ENCODE measurements around the gene PHF2.

PHF2 gene

DNA sequence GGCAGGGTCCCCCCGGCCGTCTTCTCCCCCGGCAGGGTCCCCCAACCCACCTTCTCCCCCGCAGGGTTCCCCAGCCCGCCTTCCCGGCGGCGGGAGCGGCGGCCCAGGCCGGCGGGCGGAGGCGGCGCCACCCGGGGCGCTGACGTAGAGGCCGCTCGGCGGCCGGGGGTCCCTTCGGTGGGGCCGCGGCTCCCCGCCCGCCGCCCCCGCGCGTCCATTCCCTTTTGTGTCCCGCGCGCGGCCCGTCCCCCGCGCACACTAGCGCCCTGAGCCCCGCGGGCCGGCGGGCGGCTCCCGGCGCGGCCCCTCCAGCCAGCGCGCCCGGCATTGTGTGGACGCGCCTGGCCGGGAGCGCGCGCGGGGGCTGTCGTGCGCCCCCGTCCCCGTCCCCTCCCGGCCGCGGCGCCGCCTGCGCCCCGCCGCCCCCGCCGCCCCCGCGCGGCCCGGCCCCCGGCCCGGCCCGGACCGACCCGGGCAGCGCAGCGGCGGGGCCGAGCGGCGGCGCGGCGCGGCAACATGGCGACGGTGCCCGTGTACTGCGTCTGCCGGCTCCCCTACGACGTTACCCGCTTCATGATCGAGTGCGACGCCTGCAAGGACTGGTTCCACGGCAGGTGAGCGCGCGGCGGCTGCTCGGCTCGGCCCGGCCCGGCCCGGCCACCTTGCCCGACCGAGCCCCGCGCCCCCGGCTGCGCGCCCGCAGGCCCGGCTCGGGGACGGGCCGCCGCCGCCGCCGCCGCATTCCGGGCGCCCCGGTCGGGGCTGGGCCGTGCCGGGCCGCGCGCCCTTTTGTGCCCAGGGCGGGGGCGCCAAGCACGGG is at the start of gene PHF2:
Gene PHF2, plus strand, starts transcription at position 327 of the 820 bp plus-strand sequence. Its CDS starts 190 bp downstream, at position 517.
- FAIRE-seq = no peak

GRCh38 chr9:93531374-93531773 is 45.0 kb upstream of the PHF2 start:
- no peak for FAIRE-seq

- no peak for FAIRE-seq
Observed at GRCh38 chr9:93532141-93532540, 44.2 kb upstream of the PHF2 start.

- FAIRE-seq = no peak
Observed at GRCh38 chr9:93533863-93534262, 42.5 kb upstream of the PHF2 start.

GRCh38 chr9:93536167-93536566 is 40.2 kb upstream of the PHF2 start:
- FAIRE-seq = no peak

GRCh38 chr9:93536874-93537273 is 39.5 kb upstream of the PHF2 start:
- no peak for FAIRE-seq

- no peak for FAIRE-seq
Observed at GRCh38 chr9:93540305-93540704, 36.1 kb upstream of the PHF2 start.

GRCh38 chr9:93541005-93541404 is 35.4 kb upstream of the PHF2 start:
- no peak for FAIRE-seq

DNA sequence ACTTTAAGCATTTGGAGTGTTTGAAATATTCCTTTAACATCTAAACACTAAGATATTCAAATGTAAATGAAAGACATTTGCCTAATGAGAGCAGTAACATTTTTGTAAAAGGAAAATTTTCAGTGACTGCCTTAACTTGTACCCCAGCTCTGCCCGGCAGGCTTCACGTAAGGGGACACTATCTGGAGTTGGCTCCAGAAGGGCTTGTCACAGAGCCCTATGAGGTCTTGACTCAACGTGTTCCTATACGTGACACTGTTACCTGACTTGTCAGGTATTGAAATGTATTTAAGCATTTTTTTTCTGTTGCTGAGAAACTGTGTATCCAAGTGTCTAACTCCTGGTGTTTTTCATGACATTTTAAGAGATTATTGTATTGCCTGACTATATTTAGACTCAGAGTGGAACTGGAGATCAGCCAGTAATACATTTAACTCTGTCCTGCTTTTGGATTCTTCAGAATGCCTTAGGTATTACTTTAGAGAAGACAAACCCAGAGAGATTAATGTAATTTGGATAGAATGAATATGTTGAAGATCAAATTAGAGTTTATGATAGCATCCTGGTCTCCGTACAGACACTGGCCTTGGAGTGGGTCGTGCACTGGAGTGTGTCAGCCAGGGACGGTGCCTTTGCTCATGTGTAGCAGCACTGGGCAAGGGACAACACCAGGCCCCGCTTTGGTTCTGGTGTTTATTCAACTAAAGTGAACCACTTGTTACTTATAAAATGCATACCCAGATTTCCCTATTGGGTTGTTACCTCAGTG is 34.6 kb upstream of the PHF2 start:
- FAIRE-seq = no peak

- no peak for FAIRE-seq
Observed at GRCh38 chr9:93543117-93543516, 33.3 kb upstream of the PHF2 start.

DNA sequence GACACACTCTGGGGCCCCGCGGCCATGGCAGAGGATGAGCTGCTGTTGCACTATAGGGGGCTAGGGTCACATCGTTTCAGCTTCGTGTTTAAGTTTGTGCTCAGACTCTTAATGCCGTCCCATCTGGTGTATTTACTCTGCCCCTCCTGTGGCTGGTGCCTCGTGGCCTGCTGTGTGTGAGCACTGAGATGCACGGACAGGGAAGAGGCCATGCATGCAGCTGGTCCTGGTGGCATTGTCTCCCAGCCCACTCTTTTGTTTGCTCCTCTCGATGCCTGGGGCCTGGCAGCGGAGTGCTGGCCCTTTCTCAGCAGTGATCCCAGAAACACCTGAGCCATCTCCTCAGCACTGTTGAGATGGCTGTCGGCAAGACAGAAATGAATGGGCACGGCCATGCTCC is 30.0 kb upstream of the PHF2 start:
- FAIRE-seq = no peak

- no peak for FAIRE-seq
Observed at GRCh38 chr9:93549611-93550010, 26.8 kb upstream of the PHF2 start.

DNA sequence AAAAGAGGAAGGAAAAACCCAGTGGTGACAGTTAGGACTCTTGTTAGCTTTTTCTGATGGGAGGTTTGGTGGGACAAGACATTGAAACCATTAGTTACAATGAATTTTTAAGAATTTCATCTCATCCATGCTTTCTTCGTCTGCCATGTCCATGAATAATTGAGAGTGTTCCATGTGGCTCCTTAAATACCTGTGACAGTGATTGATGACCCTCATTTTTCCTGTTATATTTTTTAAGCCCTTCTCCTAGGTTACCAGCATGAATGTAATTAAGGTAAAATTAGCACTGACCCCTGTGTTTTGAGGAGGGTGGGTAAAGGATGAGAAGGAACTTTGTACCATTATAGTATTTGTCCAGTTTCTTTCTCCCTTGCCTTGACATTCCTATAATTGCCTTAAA is 23.5 kb upstream of the PHF2 start:
- no peak for FAIRE-seq

DNA sequence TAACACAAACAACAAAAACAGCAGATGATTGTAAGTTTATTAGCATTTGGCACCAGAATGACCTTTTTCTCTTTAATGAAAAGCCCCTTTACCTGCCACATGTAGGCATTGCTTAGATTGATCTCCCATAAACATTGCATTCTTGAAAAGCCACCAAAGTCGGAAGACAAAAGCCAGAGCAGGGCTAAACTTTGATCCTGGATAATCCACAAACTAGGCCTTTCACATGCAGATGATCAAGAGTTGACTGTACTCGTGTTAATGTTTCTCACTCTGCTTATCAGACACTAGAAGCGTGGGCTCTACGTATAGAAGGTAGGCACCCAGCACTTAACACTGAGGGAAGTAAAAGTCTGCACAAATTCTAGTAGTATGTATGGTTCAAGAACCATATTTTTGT is 21.0 kb upstream of the PHF2 start:
- FAIRE-seq = no peak

DNA sequence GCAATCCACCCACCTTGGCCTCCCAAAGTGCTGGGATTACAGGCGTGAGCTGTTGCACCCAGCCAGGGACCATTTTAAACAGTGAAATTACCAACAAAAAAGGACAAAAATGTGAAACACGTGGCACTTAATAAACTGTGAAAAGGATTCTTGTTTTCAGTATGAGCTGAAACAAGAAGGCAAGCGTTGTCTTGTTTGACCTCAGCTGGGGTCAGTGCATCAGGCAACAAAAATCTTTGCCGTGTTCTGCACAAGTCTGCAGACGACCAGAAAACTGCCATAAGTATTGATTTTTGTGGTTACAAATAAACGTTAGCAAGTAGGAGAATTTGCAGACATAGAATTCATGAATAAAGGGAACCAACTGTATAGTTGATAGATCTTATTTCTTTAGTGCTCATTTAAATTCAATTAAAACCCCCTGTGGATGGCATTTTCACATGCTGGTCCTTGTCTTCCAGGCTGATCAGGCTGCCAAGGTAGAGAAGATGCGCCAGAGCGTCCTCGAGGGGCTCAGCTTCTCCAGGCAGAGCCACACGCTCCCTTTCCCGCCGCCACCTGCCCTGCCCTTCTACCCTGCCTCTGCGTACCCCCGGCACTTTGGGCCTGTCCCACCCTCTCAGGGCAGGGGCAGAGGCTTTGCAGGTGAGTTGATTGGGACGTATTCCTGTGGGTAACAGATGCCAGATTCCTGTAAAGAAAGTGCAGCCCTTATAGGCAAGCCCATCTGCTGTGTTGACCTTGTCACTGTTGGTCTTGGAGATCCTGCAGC is 18.8 kb upstream of the PHF2 start:
- no peak for FAIRE-seq

GRCh38 chr9:93558503-93558902 is 17.9 kb upstream of the PHF2 start:
- no peak for FAIRE-seq

- FAIRE-seq = no peak
Observed at GRCh38 chr9:93560991-93561390, 15.4 kb upstream of the PHF2 start.

- FAIRE-seq = no peak
Observed at GRCh38 chr9:93562157-93562556, 14.2 kb upstream of the PHF2 start.

DNA sequence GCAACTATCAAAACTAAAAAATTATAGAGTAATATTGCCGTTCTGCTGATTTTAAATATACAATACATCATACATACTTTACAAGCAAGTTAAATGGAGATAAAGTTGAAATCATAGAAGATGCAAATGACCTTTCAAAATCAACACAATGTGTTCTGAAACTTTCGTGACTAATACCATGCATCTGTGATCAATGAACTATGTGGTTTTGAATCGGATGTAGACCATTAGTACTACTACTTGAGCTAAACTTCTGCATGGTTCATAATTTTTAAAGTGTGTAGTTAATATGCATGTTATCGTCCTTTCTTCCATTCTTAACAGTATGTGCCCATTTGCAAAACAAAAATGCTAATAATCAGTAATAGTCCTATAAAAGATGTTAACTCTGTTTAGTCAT is 11.3 kb upstream of the PHF2 start:
- no peak for FAIRE-seq

- FAIRE-seq = no peak
Observed at GRCh38 chr9:93566408-93567270, 9.7 kb upstream of the PHF2 start.

DNA sequence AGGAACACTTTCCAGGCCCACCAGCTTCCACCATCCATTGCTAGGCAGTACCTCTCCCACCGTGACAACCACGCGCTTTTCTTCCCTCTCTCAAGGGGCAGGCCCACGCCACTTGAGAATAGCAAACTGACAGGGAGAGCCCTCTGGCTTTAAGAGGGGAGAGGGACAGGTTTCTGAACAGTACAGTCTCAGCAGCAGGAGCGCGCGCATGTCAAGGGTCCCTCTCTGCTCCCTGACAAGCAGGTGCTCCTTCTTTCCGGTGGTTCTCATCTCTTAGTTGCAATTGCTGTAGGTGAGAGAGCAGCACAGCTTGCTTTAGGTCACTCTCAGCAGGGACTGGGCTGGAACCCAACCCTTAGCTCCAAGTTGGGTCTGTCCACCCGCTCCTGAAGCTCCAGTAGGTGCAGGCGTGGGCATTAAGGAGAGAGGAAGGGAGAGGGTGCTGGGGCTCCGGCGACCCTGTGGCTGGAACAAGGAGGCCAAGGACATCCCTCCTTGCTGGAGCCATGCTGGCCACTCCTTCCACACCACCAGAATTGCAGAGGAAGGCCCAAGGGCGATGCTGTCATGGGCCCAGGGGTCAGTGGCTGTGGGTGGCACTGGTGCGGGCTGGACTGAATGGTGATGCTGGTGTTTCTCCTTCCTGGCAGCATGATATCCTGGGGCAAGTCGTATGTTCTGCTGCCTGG is 9.0 kb upstream of the PHF2 start:
- FAIRE-seq = no peak

DNA sequence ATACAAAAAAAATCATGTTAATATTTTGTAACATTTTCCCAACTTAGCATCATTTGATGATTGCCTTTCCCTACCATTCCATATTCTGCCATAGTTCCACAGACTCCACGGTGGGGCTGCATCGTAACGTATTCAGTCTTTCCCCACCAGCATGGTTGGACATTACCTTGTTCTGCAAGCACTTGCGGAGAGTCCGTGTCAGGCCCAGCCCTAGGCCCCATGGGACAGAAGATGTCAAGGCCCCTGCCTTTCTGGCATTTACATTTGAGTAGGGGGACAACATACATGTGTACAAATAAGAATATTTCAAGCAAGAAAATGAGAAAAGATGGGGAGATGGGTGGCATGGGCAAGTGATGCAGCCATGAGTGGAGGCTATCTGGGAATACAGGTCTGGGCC is 8.2 kb upstream of the PHF2 start:
- no peak for FAIRE-seq
